ENCODE measurements around the gene SLC35D2. TPM values are rescaled to one million over a fixed set of nuclear protein-coding genes. Genes with fewer than 3 reads are reported as not detected.
A peak's percentile ranks its signal among the peaks of the same experiment; 100 is the strongest.

The SLC35D2 gene
- 26.4 TPM for polyA plus RNA-seq (2012; ENCODE audit: insufficient read length, low read depth)

- TF ChIP-seq FOXP2 (optimal IDR thresholded peaks at IDR 0.05; ENCODE audit: borderline replicate concordance, extremely low read depth, extremely low read length, insufficient read depth) (no peak), POLR2AphosphoS5 (IDR thresholded peaks at IDR 0.05; ENCODE audit: low read depth, low read length) (peak; percentile 56; the same call in 1 of the 2 replicates), TAF1 (IDR thresholded peaks at IDR 0.05; ENCODE audit: borderline replicate concordance, insufficient read depth, low read length) (no peak; the same call in 1 of the 2 replicates), SIN3A (IDR thresholded peaks at IDR 0.05; ENCODE audit: borderline replicate concordance, insufficient read depth, low read length) (no peak)
- TF ChIP-seq, protein P1, sequence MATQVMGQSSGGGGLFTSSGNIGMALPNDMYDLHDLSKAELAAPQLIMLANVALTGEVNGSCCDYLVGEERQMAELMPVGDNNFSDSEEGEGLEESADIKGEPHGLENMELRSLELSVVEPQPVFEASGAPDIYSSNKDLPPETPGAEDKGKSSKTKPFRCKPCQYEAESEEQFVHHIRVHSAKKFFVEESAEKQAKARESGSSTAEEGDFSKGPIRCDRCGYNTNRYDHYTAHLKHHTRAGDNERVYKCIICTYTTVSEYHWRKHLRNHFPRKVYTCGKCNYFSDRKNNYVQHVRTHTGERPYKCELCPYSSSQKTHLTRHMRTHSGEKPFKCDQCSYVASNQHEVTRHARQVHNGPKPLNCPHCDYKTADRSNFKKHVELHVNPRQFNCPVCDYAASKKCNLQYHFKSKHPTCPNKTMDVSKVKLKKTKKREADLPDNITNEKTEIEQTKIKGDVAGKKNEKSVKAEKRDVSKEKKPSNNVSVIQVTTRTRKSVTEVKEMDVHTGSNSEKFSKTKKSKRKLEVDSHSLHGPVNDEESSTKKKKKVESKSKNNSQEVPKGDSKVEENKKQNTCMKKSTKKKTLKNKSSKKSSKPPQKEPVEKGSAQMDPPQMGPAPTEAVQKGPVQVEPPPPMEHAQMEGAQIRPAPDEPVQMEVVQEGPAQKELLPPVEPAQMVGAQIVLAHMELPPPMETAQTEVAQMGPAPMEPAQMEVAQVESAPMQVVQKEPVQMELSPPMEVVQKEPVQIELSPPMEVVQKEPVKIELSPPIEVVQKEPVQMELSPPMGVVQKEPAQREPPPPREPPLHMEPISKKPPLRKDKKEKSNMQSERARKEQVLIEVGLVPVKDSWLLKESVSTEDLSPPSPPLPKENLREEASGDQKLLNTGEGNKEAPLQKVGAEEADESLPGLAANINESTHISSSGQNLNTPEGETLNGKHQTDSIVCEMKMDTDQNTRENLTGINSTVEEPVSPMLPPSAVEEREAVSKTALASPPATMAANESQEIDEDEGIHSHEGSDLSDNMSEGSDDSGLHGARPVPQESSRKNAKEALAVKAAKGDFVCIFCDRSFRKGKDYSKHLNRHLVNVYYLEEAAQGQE (IDR thresholded peaks at IDR 0.05; ENCODE audit: insufficient read depth in 1 of 2, low read depth in 2 of 2, low read length in 2 of 2), result no peak
Measured at GRCh38 chr9:96383165-96383942, at the start of gene SLC35D2. SLC35D2 (minus strand) TSS chr9:96383711; CDS start chr9:96383634, 77 bp downstream.

DNA sequence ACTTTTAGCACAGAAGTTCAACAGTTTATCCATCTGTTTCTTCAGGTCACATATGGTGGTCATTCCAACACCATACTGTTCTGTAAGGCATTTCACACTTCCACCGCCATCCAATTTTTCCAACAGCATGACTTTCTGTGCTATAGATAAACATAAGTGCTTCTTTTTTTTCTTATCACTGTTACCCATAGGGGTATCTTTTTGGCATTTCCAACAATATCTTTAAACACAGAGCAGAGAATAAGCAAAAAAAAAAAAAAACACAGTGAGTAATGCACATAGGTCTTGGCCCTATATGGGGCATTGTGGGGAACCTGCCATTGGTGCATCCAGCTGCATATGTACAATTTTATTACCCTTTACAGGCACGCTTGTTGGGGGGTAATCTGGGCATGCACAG lies 46.9 kb upstream of the SLC35D2 start:
- TF ChIP-seq POLR2AphosphoS5 (IDR thresholded peaks at IDR 0.05; ENCODE audit: low read depth, low read length) (no peak), FOXP2 (optimal IDR thresholded peaks at IDR 0.05; ENCODE audit: borderline replicate concordance, extremely low read depth, extremely low read length, insufficient read depth) (no peak), TAF1 (IDR thresholded peaks at IDR 0.05; ENCODE audit: borderline replicate concordance, insufficient read depth, low read length) (no peak), SIN3A (IDR thresholded peaks at IDR 0.05; ENCODE audit: borderline replicate concordance, insufficient read depth, low read length) (no peak)
- TF ChIP-seq, protein P1 (IDR thresholded peaks at IDR 0.05; ENCODE audit: insufficient read depth in 1 of 2, low read depth in 2 of 2, low read length in 2 of 2), result no peak

DNA sequence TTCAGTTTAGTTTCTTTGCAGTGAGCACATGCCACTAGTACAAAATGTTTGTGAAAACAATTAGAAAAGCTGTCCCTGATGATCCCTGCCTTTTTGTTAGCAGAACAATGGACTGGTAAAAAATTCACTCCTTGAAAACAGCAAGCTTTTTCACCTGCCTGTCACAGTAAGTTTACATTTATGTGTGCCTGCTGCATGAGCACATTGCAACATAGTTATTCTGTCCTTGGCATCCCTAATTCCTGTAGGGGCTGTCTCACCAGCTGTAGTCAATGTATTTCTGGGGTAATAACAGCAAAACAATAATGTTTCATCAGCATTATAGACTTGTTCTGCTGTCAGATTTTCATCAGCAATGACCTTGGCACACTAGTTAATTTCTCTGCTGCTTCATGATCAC lies 46.2 kb upstream of the SLC35D2 start:
- no peak for TF ChIP-seq FOXP2 (optimal IDR thresholded peaks at IDR 0.05; ENCODE audit: borderline replicate concordance, extremely low read depth, extremely low read length, insufficient read depth)
- no peak for TF ChIP-seq POLR2AphosphoS5 (IDR thresholded peaks at IDR 0.05; ENCODE audit: low read depth, low read length)
- TF ChIP-seq, protein P1 (IDR thresholded peaks at IDR 0.05; ENCODE audit: insufficient read depth in 1 of 2, low read depth in 2 of 2, low read length in 2 of 2), result no peak
- TF ChIP-seq SIN3A (IDR thresholded peaks at IDR 0.05; ENCODE audit: borderline replicate concordance, insufficient read depth, low read length), result no peak
- TF ChIP-seq TAF1 (IDR thresholded peaks at IDR 0.05; ENCODE audit: borderline replicate concordance, insufficient read depth, low read length), result no peak

- TF ChIP-seq POLR2AphosphoS5 (IDR thresholded peaks at IDR 0.05; ENCODE audit: low read depth, low read length), result no peak
- no peak for TF ChIP-seq SIN3A (IDR thresholded peaks at IDR 0.05; ENCODE audit: borderline replicate concordance, insufficient read depth, low read length)
- TF ChIP-seq, protein P1 (IDR thresholded peaks at IDR 0.05; ENCODE audit: insufficient read depth in 1 of 2, low read depth in 2 of 2, low read length in 2 of 2), result no peak
- TF ChIP-seq TAF1 (IDR thresholded peaks at IDR 0.05; ENCODE audit: borderline replicate concordance, insufficient read depth, low read length), result no peak
Measured at GRCh38 chr9:96425500-96426169, 42.1 kb upstream of the SLC35D2 start.

Data from PFSK-1 (cell line).